Measurements from ENCODE around the gene EPS15.
"Not testable (repeated sequence)": the region's sequence is repeated elsewhere in the genome, so short reads cannot be mapped to it uniquely, and the experiment has no call there.

EPS15 gene

DNA sequence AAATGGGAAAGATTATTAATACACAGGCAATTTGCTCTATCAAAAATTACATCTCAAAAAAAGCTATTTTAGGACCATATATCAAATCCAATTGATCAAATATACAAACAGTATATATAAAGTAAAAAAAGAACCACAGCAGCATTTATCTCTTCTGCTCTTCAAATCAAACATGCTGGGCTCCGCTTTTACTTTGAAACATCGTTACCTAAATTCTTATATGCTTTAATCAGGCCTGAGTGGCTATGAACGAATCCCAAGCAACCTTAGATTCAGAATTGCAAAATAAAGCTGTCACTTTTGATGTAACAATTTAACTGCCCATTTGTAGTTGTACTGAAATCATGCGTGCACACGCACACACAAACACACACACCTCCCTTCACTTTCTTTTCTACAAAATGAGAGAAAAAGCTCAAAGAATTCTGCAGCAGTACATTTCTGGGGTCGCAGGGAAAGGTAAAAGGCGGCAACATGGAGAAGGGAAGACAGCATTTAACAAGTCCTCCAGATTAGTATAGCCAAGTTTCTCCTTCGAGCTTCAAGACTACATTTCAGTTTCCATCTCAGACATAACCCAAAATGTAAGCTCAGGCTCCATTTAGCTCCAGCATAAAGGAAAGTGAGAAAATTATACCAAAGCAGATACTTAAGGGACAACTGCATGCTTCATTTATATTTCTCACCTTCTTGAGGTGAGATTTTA lies 96.5 kb downstream of the EPS15 start:
- ATAC-seq (replicated peaks; ENCODE audit: extremely low read depth, poor library complexity, severe bottlenecking): no peak
- Mint-ChIP-seq H3K27ac (ENCODE audit: low read depth) (no peak overlapping the region), H3K27me3 (no peaks in the 10 kb centered on the region), H3K4me1 (peaks cover 56% of the 10 kb centered on the region), H3K4me3 (no peak overlapping the region), H3K9me3 (no peaks in the 10 kb centered on the region), H3K36me3 (ENCODE audit: insufficient read depth) (peaks cover 33% of the 10 kb centered on the region)
- DNase-seq (ENCODE audit: low spot score in 2 of 2): no peak

DNA sequence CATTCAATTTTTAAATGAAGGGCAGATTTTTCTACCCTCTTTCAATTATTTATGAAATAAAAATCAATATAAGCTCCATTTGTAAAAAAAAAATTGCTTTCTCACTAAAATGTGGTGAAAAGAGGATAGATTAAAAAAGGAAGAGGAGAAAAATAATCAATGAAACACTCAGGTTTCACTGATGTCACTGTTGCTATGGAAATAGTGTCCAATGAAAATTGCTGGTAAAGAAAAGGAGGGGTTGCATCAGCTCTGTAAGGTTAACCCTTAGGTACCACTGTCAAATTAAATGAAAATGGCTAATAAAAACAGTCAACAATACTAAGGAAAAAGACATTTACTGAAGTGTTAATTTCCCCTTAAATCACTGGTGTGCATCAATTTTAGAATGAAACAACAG lies 97.1 kb downstream of the EPS15 start:
- H3K36me3 Mint-ChIP-seq (ENCODE audit: insufficient read depth): peaks cover 30% of the 10 kb centered on the region
- no peaks in the 10 kb centered on the region for H3K9me3 Mint-ChIP-seq
- DNase-seq (ENCODE audit: low spot score in 2 of 2): no peak
- H3K27me3 Mint-ChIP-seq: no peaks in the 10 kb centered on the region
- peak overlapping the region; percentile 63 for H3K27ac Mint-ChIP-seq (ENCODE audit: low read depth)
- no peak for ATAC-seq (replicated peaks; ENCODE audit: extremely low read depth, poor library complexity, severe bottlenecking)
- no peak overlapping the region for H3K4me3 Mint-ChIP-seq
- H3K4me1 Mint-ChIP-seq: peaks cover 53% of the 10 kb centered on the region

DNA sequence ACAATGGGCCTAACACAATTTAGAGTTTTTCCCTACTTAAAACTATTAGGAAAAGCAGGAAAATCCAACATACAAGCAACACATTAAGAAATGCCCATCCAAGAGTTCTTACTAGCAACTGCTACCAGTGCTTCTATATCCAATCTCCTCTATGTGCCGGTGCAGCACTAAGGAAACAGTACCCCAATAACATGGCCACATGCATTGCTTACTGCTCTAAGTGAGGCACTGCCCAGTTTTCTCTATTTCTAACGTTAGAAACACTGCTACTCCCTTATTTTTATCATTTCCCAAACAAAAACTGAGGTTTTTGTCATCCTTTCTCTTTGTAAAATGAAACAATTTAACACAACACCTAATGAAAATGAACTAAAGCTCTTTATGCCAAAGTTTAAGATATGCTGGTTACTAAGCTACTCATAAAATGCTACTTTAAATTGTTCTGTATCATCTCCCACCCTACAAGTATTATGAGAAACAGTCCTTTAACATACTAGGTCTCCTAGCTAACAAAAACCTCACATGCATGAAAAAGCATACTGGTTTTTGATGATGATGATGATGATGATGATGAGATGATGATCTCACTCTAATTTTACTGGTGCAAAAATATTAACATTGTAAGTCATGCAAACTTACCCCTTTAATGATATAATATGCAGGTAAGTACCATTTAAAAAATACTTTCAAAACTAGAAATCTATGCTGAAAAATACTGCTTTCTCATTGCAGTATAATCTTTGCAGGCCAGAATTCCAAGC lies 98.0 kb downstream of the EPS15 start:
- H3K36me3 Mint-ChIP-seq (ENCODE audit: insufficient read depth): peaks cover 30% of the 10 kb centered on the region
- no peak overlapping the region for H3K27ac Mint-ChIP-seq (ENCODE audit: low read depth)
- H3K9me3 Mint-ChIP-seq: no peaks in the 10 kb centered on the region
- no peak overlapping the region for H3K4me3 Mint-ChIP-seq
- ATAC-seq (replicated peaks; ENCODE audit: extremely low read depth, poor library complexity, severe bottlenecking) (no peak), DNase-seq (ENCODE audit: low spot score in 2 of 2) (no peak)
- H3K27me3 Mint-ChIP-seq: no peaks in the 10 kb centered on the region
- peaks cover 50% of the 10 kb centered on the region for H3K4me1 Mint-ChIP-seq

DNA sequence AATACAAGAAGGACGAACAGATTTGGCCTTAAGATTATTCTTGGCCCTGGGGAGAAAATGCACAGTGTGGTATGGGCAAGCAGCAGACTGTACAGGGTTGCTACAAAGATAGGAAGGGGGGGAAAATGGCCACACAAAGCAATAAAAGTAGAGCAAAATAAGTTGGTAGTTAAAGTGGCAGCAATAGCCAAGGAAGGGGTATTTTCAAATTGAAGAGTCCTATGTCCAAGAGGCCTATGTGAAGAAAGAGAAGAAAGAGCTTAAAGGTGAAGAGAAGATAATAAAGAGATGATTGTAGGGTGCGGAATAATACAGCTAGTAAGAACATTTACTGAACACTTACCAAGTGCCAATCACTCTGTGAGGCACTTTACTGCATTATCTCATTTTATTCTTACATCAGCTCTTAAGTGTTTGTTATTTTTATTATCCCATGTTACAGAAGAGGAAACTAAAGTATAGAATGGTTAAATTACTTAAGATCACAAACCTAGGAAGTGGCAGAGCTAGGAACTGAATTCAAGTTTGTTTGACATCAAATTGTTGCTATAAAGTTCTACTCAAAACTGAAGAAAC lies 100.6 kb downstream of the EPS15 start:
- peaks cover 26% of the 10 kb centered on the region for H3K36me3 Mint-ChIP-seq (ENCODE audit: insufficient read depth)
- H3K27ac Mint-ChIP-seq (ENCODE audit: low read depth): peak overlapping the region; percentile 5
- no peak overlapping the region for H3K4me3 Mint-ChIP-seq
- no peaks in the 10 kb centered on the region for H3K9me3 Mint-ChIP-seq
- peaks cover 45% of the 10 kb centered on the region for H3K4me1 Mint-ChIP-seq
- ATAC-seq (replicated peaks; ENCODE audit: extremely low read depth, poor library complexity, severe bottlenecking) (no peak), DNase-seq (ENCODE audit: low spot score in 2 of 2) (no peak)
- H3K27me3 Mint-ChIP-seq: no peaks in the 10 kb centered on the region

DNA sequence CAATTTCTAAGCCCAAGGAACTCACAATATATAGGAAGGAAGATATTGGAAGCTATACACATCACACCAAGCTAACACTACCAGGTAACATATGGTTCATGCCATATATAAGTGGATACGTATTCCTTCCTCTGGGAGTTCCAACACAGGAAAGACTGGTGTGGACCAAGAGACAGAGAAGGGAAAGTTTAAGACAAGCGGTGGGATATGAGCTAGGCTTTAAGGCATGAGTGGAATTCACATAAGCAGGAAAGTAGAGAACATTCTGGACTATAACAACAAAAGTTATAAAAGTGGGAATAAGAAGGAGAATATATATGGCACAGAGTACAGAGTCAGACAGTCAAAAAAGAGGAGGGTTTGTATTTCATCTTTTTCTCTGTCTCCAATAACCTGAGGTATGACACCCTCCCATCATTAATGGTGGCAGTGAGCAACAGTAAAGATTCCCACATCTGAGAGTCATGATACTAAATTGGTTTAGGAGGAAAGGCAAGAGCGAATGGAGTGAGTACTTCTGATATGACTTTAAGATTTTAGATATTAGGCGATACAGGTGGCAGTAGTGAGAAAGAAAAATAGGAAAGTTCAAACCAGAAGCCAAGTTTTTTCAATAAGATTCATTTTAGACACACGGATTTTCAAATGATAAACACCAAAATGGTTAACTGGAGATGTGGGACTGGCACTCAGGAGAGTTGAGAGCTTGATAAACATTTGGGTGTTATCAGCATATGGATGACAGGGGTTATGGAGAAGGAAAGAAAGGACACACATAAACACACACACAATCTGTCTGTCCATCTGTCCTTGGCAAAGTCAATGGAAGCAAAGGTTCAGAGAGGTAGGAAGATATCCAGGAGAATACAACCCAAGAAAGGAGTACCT lies 101.3 kb downstream of the EPS15 start:
- H3K27me3 Mint-ChIP-seq: no peaks in the 10 kb centered on the region
- H3K36me3 Mint-ChIP-seq (ENCODE audit: insufficient read depth): peaks cover 24% of the 10 kb centered on the region
- ATAC-seq (replicated peaks; ENCODE audit: extremely low read depth, poor library complexity, severe bottlenecking) (no peak), DNase-seq (ENCODE audit: low spot score in 2 of 2) (no peak)
- peak overlapping the region; percentile 5 for H3K27ac Mint-ChIP-seq (ENCODE audit: low read depth)
- no peaks in the 10 kb centered on the region for H3K9me3 Mint-ChIP-seq
- peaks cover 43% of the 10 kb centered on the region for H3K4me1 Mint-ChIP-seq
- no peak overlapping the region for H3K4me3 Mint-ChIP-seq

DNA sequence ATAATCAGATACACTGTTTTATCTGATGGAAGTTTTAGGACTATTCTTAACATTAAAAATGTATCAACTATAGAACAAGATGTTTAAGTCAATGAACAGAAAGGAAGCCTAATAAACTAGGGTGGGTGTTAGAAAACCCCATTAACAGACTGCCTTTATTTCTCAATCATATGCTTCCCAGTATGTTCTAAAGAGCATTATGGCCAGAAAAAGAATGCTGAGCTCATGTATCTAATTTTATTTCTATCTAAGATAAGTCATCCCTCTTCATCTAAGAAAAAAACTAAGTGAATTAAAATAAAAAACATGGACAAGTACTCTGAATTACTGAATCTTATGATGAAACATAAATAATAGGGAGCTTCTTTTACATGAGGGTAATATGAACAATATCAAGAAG lies 102.2 kb downstream of the EPS15 start:
- peaks cover 24% of the 10 kb centered on the region for H3K36me3 Mint-ChIP-seq (ENCODE audit: insufficient read depth)
- H3K9me3 Mint-ChIP-seq: no peaks in the 10 kb centered on the region
- H3K4me3 Mint-ChIP-seq: no peak overlapping the region
- H3K27me3 Mint-ChIP-seq: no peaks in the 10 kb centered on the region
- DNase-seq (ENCODE audit: low spot score in 2 of 2): no peak
- peaks cover 39% of the 10 kb centered on the region for H3K4me1 Mint-ChIP-seq
- ATAC-seq (replicated peaks; ENCODE audit: extremely low read depth, poor library complexity, severe bottlenecking): no peak
- H3K27ac Mint-ChIP-seq (ENCODE audit: low read depth): no peak overlapping the region

DNA sequence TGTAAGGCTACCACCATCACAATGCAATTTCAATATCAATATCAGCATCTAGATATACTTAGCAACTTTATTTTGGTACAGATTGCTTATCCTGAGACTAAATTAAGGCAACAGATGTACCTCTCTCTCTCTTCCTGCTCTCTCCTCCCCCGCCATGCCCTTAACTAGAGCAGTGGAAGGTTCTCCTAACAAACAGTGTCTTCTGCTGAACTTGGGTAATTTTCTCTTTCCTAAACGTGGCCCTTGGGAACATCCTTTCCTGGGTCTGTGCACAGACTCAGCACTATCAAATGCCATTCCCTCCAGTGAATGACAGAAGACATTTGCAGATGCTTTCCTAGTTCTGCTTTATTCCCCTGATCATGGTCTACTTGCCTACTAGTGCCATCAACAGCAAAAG lies 103.1 kb downstream of the EPS15 start:
- no peak overlapping the region for H3K4me3 Mint-ChIP-seq
- no peak for DNase-seq (ENCODE audit: low spot score in 2 of 2)
- H3K27ac Mint-ChIP-seq (ENCODE audit: low read depth): no peak overlapping the region
- peaks cover 23% of the 10 kb centered on the region for H3K36me3 Mint-ChIP-seq (ENCODE audit: insufficient read depth)
- ATAC-seq (replicated peaks; ENCODE audit: extremely low read depth, poor library complexity, severe bottlenecking): no peak
- no peaks in the 10 kb centered on the region for H3K9me3 Mint-ChIP-seq
- peaks cover 36% of the 10 kb centered on the region for H3K4me1 Mint-ChIP-seq
- no peaks in the 10 kb centered on the region for H3K27me3 Mint-ChIP-seq

DNA sequence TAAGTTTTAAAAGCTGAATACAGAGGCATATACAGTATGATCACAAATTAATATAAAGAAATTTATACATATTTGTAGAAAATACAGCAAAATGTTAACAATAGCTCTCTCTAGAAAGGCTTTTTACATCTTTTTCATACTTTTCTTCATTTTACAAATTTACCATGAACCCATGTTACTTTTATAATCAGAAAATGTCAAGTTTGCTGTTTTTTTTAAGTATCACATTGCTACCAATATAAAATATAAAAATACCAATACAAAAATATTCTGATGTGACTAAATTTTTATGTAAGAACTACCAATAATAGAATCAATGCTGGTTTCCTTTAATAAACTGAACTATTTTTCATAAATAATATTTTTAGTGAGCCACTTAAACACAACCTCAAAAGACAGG lies 104.3 kb downstream of the EPS15 start:
- ATAC-seq (replicated peaks; ENCODE audit: extremely low read depth, poor library complexity, severe bottlenecking) (no peak), DNase-seq (ENCODE audit: low spot score in 2 of 2) (no peak)
- Mint-ChIP-seq H3K27ac (ENCODE audit: low read depth) (no peak overlapping the region), H3K9me3 (no peaks in the 10 kb centered on the region), H3K4me1 (peaks cover 30% of the 10 kb centered on the region), H3K4me3 (no peak overlapping the region), H3K27me3 (no peaks in the 10 kb centered on the region), H3K36me3 (ENCODE audit: insufficient read depth) (peaks cover 21% of the 10 kb centered on the region)

DNA sequence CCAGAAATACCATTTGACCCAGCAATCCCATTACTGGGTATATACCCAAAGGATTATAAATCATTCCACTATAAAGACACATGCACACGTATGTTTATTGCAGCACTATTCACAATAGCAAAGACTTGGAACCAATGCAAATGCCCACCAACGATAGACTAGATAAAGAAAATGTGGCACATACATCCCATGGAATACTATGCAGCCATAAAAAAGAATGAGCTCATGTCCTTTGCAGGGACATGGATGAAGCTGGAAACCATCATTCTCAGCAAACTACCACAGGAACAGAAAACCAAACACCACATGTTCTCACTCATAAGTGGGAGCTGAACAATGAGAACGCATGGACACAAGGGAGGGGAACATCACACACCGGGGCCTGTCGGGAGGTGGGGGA lies 107.2 kb downstream of the EPS15 start:
- Mint-ChIP-seq H3K36me3 (ENCODE audit: insufficient read depth) (peaks cover 33% of the 10 kb centered on the region), H3K4me1 (peaks cover 12% of the 10 kb centered on the region)
- not testable (repeated sequence) for ATAC-seq (replicated peaks; ENCODE audit: extremely low read depth, poor library complexity, severe bottlenecking); H3K9me3 Mint-ChIP-seq; DNase-seq (ENCODE audit: low spot score in 2 of 2); H3K27me3 Mint-ChIP-seq; H3K4me3 Mint-ChIP-seq; H3K27ac Mint-ChIP-seq (ENCODE audit: low read depth)

DNA sequence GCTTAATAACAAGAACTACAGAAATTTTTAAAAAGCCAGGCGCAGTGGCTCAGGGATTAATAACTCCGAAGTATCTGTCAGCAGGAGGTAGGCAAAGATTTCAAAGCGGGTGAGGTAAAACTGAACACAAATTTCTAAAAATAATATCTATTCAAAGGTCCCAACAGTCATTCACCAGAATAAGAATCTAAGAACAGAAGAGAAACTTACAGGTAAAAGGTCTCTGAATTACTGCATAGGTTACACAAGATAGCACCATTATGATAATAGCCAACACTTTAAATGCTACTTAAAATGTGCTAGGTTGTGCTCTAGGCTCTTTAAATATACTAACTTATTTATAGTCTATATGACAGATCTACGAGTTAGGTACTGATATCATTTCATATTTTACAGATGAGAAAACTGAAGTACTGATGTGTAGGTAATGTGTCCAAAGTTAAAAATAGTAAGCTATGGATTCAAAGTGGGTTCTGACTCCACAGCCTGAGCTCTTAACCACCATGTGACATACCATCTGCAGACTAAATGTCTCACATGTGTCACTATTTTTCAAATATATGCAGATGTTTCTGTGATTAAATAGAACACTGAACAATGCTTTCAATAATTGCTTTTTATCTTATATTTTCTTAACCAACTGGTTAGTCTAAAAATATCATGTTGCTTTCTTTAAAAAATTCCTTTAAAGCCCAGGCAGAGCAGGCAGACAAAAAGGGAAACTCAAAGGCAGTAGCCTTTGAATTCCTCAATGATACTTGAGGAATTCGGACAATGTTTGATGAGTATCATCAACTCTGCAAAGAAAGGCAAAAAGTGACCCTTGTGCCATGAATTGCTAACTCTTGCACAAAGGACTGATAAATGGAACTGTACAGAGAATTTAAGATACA lies 108.3 kb downstream of the EPS15 start:
- Mint-ChIP-seq H3K4me1 (peaks cover 7% of the 10 kb centered on the region), H3K4me3 (no peak overlapping the region), H3K27ac (ENCODE audit: low read depth) (no peak overlapping the region), H3K36me3 (ENCODE audit: insufficient read depth) (peaks cover 40% of the 10 kb centered on the region), H3K9me3 (no peaks in the 10 kb centered on the region), H3K27me3 (no peaks in the 10 kb centered on the region)
- ATAC-seq (replicated peaks; ENCODE audit: extremely low read depth, poor library complexity, severe bottlenecking) (no peak), DNase-seq (ENCODE audit: low spot score in 2 of 2) (no peak)

DNA sequence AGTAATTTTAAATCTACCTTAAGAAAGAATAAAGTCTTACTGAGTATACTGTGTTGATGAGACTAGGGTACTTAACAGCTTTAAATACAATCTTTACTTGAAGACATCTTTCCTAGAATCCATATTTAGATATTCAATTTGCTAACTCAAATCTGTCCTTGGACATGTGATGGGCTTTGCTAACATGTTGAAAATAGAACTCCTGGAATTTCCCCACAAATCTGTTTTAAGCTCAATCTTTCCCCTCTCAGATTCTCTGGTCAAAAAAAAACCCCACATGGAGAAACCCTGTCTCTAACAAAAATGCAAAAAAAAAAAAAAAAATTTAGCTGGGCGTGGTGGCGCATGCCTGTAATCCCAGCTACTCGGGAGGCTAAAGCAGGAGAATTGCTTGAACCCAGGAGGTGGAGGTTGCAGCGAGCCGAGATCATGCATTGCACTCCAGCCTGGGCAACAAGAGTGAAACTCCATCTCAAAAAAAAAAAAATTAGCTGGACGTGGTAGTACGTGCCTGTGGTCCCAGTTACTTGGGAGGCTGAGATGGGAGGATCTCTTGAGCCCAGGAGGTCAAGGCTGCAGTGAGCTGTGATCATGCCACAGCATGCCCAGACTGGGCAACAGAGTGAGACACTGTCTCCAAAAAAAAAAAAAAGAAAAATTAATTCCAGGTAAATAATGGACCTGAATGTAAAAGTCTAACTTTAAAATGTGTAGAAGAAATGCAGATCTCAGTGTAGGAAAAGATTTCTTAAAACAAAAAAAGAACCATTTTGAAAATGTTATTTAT lies 109.1 kb downstream of the EPS15 start:
- peaks cover 43% of the 10 kb centered on the region for H3K36me3 Mint-ChIP-seq (ENCODE audit: insufficient read depth)
- DNase-seq (ENCODE audit: low spot score in 2 of 2); ATAC-seq (replicated peaks; ENCODE audit: extremely low read depth, poor library complexity, severe bottlenecking); H3K27me3 Mint-ChIP-seq; H3K4me1 Mint-ChIP-seq; H3K27ac Mint-ChIP-seq (ENCODE audit: low read depth); H3K9me3 Mint-ChIP-seq; H3K4me3 Mint-ChIP-seq: not testable (repeated sequence)
